HepG2 (cell line): ENCODE results near the gene KIZ. TPM values are rescaled to one million over a fixed set of nuclear protein-coding genes. Genes with fewer than 3 reads are reported as not detected.

Experiments used
- ATAC-seq: fragments of 200-7000 bp; cut with Tn5 transposase; 3 replicates; pipeline ENCODE4 v1.9.1; 2020; ENCODE audit warnings: mild to moderate bottlenecking, moderate library complexity
- BruUV-seq: library from RNA; stranded (reverse); fragments of 400-500 nt; replicated peaks from 2 replicates; lab custom pipeline; 2021; lab: Mats Ljungman, UMichigan
- CTCF ChIA-PET: fragments of 300-600 bp; formaldehyde crosslinking; extraction: SDS; loops from one replicate; lab custom pipeline; 2021; ENCODE audit warnings: low total read pairs, inconsistent platforms, low intra/inter-chr PET ratio; lab: Yijun Ruan, JAX
- POLR2A ChIA-PET: fragments of 350-600 bp; sonication (Branson Sonifier 250); formaldehyde crosslinking; loops from one replicate; lab custom pipeline; 2020; ENCODE audit warnings: antibody characterized with exemption, inconsistent platforms; lab: Yijun Ruan, JAX
- DNase-seq: peaks from one replicate; pipeline ENCODE4 v3.0.0-alpha.2; 2015; ENCODE audit warnings: low spot score
- FAIRE-seq: peaks from 3 replicates; lab custom pipeline; 2011; peaks lifted over from hg19 to GRCh38; lab: Jason Lieb, UNC
- H2AFZ ChIP-seq: one replicate; pipeline ENCODE4 v1.6.1; 2011; ENCODE audit warnings: low read length, inconsistent platforms
- H3K27ac ChIP-seq: fragments of 300-600 bp; 3 replicates; pipeline ENCODE4 v1.8.0; 2011; ENCODE audit warnings: mixed run types, mild to moderate bottlenecking, mixed read lengths, low read length, inconsistent platforms; ENCODE audit not compliant: insufficient read depth; ENCODE audit errors: extremely low read length
- H3K27me3 ChIP-seq, 2 experiments: fragments of 200-600 bp in 1 of 2; 2 replicates in 1 of 2; 3 replicates in 1 of 2; pipeline versions ENCODE4 v1.6.0 to v1.8.0; 2011; ENCODE audit warnings: low read length in 2 of 2, mild to moderate bottlenecking in 2 of 2, moderate library complexity in 2 of 2, inconsistent platforms in 1 of 2; ENCODE audit not compliant: insufficient read depth in 2 of 2, control insufficient read depth in 1 of 2
- H3K36me3 ChIP-seq, 2 experiments: fragments of 200-600 bp in 1 of 2; replicated peaks in 1 of 2; 2 replicates in 1 of 2; 3 replicates in 1 of 2; pipeline versions ENCODE4 v1.5.1 to v1.8.0; 2011; ENCODE audit warnings: low read length in 2 of 2, inconsistent platforms in 1 of 2; ENCODE audit not compliant: insufficient read depth in 2 of 2, control insufficient read depth in 1 of 2
- H3K4me1 ChIP-seq: 2 replicates; pipeline ENCODE4 v1.5.1; 2012; ENCODE audit warnings: low read length, inconsistent platforms; ENCODE audit not compliant: insufficient read depth
- H3K4me2 ChIP-seq: 2 replicates; pipeline ENCODE4 v1.6.0; 2011; ENCODE audit warnings: low read depth, low read length, inconsistent platforms
- H3K4me3 ChIP-seq, 3 experiments: fragments of 200-600 bp in 1 of 3; sonication (generic), shearing (Covaris generic) in 1 of 3; replicated peaks in 1 of 3; 2 replicates each; pipeline ENCODE4 v1.5.1; 2011 to 2016; ENCODE audit warnings: low read length in 3 of 3, inconsistent platforms in 2 of 3, low read depth in 2 of 3, mild to moderate bottlenecking in 2 of 3, control low read depth in 1 of 3, mixed read lengths in 1 of 3; ENCODE audit not compliant: insufficient read depth in 1 of 3
- H3K79me2 ChIP-seq: one replicate; pipeline ENCODE4 v1.6.1; 2011; ENCODE audit warnings: low read length, inconsistent platforms; ENCODE audit not compliant: insufficient read depth
- H3K9ac ChIP-seq: 2 replicates; pipeline ENCODE4 v1.6.0; 2011; ENCODE audit warnings: mild to moderate bottlenecking, low read depth, low read length, inconsistent platforms; ENCODE audit not compliant: insufficient read depth
- H3K9me3 ChIP-seq: 2 replicates; pipeline ENCODE4 v1.5.1; 2012; ENCODE audit warnings: mild to moderate bottlenecking, low read length
- H4K20me1 ChIP-seq: 2 replicates; pipeline ENCODE4 v1.6.0; 2011; ENCODE audit warnings: inconsistent platforms, mild to moderate bottlenecking, low read length, moderate library complexity; ENCODE audit not compliant: insufficient read depth
- DMAP1 ChIP-seq: IDR thresholded peaks from 2 replicates; pipeline ENCODE4 v1.6.1; 2016
- EEA1 ChIP-seq: sonication (generic); formaldehyde crosslinking; IDR thresholded peaks from 2 replicates; pipeline ENCODE4 v1.5.1; 2020; ENCODE audit warnings: mild to moderate bottlenecking, missing genetic modification reagents, borderline replicate concordance
- KLF16 ChIP-seq, 2 experiments: sonication (generic) in 1 of 2; formaldehyde crosslinking in 1 of 2; IDR thresholded peaks; 2 replicates each; pipeline versions ENCODE4 v1.6.1 to v1.8.0; 2016 to 2023; ENCODE audit warnings: missing genetic modification reagents in 2 of 2, missing compliant biosample characterization in 1 of 2
- NFE2 ChIP-seq: sonication (generic); formaldehyde crosslinking; IDR thresholded peaks from 2 replicates; pipeline ENCODE4 v1.4.0; 2020; ENCODE audit warnings: missing genetic modification reagents
- REL ChIP-seq: sonication (generic); formaldehyde crosslinking; conservative IDR thresholded peaks from 2 replicates; pipeline ENCODE4 v1.8.0; 2022; ENCODE audit warnings: mild to moderate bottlenecking, missing genetic modification reagents, moderate library complexity
- ZFP90 ChIP-seq: sonication (generic); formaldehyde crosslinking; IDR thresholded peaks from 2 replicates; pipeline ENCODE4 v1.8.0; 2022; ENCODE audit warnings: missing genetic modification reagents, mild to moderate bottlenecking, inconsistent platforms, borderline replicate concordance
- ZMYM2 ChIP-seq: sonication (generic); formaldehyde crosslinking; IDR thresholded peaks from 2 replicates; pipeline ENCODE4 v1.8.0; 2022; ENCODE audit warnings: mild to moderate bottlenecking, missing genetic modification reagents
- ZNF234 ChIP-seq: sonication (generic); formaldehyde crosslinking; conservative IDR thresholded peaks from 2 replicates; pipeline ENCODE4 v1.5.1; 2020; ENCODE audit warnings: mild to moderate bottlenecking, missing genetic modification reagents
- ZNF441 ChIP-seq: sonication (generic); formaldehyde crosslinking; IDR thresholded peaks from 2 replicates; pipeline ENCODE4 v1.7.0; 2021; ENCODE audit warnings: missing genetic modification reagents, borderline replicate concordance
- ZNF737 ChIP-seq: sonication (generic); formaldehyde crosslinking; IDR thresholded peaks from 2 replicates; pipeline ENCODE4 v1.5.0; 2020; ENCODE audit warnings: missing genetic modification reagents, mild to moderate bottlenecking, borderline replicate concordance
- WGBS: methylation state at CpG from one replicate; pipeline ENCODE4 v1.1.6; 2017; ENCODE audit warnings: low lambda C conversion rate; 5-methylcytosine and 5-hydroxymethylcytosine counted together
- in situ Hi-C: cut with HindIII; loops from 2 replicates; pipeline ENCODE4 v1.10.0; 2017; ENCODE audit warnings: low pct_unique_long_range_greater_than_20kb; ENCODE audit not compliant: extremely low pct_ligation_motif_present
- intact Hi-C: fragments of 100-400 bp; cut with micrococcal nuclease; formaldehyde crosslinking; loops from one replicate; pipeline ENCODE4 v1.10.0; 2022; ENCODE audit not compliant: unreplicated experiment
- polyA plus RNA-seq, 8 experiments: library from polyadenylated mRNA; depleted of rRNA in 3 of 8; stranded (reverse) in 7 of 8; unstranded in 1 of 8; fragments of >200 nt; fragmentation: Illumina TruSeq in 4 of 8; extraction: Trizol in 4 of 8; gene quantifications; 2 replicates each; pipeline versions ENCODE4 v1.2.1 to v1.2.3, GENCODE V29; 2011 to 2016; ENCODE audit warnings: low read depth in 4 of 8, missing spikeins in 1 of 8, mixed read lengths in 1 of 8; ENCODE audit not compliant: insufficient read depth in 1 of 8
- total RNA-seq, 5 experiments: library from RNA; depleted of rRNA; stranded (reverse); fragments of >200 nt; fragmentation: Illumina TruSeq; extraction: Trizol; gene quantifications; 2 replicates each; pipeline ENCODE4 v1.2.3, GENCODE V29; 2016; ENCODE audit warnings: low read depth in 1 of 5
- TF ChIP-seq, protein P1 (sequence below): sonication (generic); formaldehyde crosslinking; IDR thresholded peaks from 2 replicates; pipeline ENCODE4 v1.4.0; 2020; ENCODE audit warnings: mild to moderate bottlenecking, missing genetic modification reagents, borderline replicate concordance
- TF ChIP-seq, protein P2 (sequence below): sonication (generic); formaldehyde crosslinking; IDR thresholded peaks from 2 replicates; pipeline ENCODE4 v1.4.0; 2020; ENCODE audit warnings: missing genetic modification reagents
- TF ChIP-seq, protein P3 (sequence below): sonication (generic); formaldehyde crosslinking; IDR thresholded peaks from 2 replicates; pipeline ENCODE4 v1.4.0; 2020; ENCODE audit warnings: mild to moderate bottlenecking, missing genetic modification reagents
- TF ChIP-seq, protein P4 (sequence below): IDR thresholded peaks from 2 replicates; pipeline ENCODE4 v1.6.1; 2012; ENCODE audit warnings: inconsistent platforms

The KIZ gene
- total and polyA plus RNA-seq, 2 of the 13 experiments (the other 11 are each of a cell fraction or from before 2014, with no cell fraction given): 46.3 to 114 TPM

DNA sequence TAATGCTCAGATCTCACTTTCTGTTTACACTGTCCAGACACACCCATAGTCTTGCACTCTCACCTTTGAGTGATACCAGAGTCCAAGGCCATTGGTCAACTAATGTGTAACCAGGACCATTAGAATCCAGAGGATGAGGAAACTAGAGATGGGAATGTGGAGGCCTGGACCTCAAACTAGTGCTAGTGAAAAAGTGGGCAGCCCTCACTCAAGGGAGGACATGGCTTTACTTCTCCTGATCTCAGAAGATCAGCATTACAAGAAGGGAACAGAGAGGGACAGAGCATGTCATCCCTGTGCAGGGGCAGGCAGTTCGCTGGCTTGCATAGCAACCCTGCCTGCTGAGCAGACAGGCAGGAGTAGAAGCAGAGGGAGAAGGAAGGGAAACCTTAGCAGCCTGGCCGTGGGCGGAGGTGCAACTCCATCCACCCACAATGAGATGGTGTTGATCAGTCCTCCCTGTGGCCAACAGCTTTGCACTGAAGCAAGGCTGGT lies 154.7 kb downstream of the KIZ start:
- 60% methylated on average over 3 of the region's 3 CpGs for WGBS
- POLR2A ChIA-PET: no interaction called here
- TF ChIP-seq, protein P1, sequence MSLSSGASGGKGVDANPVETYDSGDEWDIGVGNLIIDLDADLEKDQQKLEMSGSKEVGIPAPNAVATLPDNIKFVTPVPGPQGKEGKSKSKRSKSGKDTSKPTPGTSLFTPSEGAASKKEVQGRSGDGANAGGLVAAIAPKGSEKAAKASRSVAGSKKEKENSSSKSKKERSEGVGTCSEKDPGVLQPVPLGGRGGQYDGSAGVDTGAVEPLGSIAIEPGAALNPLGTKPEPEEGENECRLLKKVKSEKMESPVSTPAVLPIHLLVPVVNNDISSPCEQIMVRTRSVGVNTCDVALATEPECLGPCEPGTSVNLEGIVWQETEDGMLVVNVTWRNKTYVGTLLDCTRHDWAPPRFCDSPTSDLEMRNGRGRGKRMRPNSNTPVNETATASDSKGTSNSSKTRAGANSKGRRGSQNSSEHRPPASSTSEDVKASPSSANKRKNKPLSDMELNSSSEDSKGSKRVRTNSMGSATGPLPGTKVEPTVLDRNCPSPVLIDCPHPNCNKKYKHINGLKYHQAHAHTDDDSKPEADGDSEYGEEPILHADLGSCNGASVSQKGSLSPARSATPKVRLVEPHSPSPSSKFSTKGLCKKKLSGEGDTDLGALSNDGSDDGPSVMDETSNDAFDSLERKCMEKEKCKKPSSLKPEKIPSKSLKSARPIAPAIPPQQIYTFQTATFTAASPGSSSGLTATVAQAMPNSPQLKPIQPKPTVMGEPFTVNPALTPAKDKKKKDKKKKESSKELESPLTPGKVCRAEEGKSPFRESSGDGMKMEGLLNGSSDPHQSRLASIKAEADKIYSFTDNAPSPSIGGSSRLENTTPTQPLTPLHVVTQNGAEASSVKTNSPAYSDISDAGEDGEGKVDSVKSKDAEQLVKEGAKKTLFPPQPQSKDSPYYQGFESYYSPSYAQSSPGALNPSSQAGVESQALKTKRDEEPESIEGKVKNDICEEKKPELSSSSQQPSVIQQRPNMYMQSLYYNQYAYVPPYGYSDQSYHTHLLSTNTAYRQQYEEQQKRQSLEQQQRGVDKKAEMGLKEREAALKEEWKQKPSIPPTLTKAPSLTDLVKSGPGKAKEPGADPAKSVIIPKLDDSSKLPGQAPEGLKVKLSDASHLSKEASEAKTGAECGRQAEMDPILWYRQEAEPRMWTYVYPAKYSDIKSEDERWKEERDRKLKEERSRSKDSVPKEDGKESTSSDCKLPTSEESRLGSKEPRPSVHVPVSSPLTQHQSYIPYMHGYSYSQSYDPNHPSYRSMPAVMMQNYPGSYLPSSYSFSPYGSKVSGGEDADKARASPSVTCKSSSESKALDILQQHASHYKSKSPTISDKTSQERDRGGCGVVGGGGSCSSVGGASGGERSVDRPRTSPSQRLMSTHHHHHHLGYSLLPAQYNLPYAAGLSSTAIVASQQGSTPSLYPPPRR (CRISPR knock-in tag): no peak
- TF ChIP-seq ZFP90 (CRISPR knock-in tag) (no peak), KLF16 (CRISPR knock-in tag; IDR thresholded peaks at IDR 0.05) (peak in 1 of 2 experiments; percentile 59; a peak in 1 of 4 replicates), ZMYM2 (CRISPR knock-in tag) (peak; percentile 97), ZNF737 (CRISPR knock-in tag) (no peak), ZNF441 (CRISPR knock-in tag) (no peak), EEA1 (CRISPR knock-in tag) (no peak), DMAP1 (CRISPR knock-in tag) (no peak), NFE2 (CRISPR knock-in tag) (no peak), ZNF234 (CRISPR knock-in tag) (no peak), REL (no peak)
- TF ChIP-seq, protein P2, sequence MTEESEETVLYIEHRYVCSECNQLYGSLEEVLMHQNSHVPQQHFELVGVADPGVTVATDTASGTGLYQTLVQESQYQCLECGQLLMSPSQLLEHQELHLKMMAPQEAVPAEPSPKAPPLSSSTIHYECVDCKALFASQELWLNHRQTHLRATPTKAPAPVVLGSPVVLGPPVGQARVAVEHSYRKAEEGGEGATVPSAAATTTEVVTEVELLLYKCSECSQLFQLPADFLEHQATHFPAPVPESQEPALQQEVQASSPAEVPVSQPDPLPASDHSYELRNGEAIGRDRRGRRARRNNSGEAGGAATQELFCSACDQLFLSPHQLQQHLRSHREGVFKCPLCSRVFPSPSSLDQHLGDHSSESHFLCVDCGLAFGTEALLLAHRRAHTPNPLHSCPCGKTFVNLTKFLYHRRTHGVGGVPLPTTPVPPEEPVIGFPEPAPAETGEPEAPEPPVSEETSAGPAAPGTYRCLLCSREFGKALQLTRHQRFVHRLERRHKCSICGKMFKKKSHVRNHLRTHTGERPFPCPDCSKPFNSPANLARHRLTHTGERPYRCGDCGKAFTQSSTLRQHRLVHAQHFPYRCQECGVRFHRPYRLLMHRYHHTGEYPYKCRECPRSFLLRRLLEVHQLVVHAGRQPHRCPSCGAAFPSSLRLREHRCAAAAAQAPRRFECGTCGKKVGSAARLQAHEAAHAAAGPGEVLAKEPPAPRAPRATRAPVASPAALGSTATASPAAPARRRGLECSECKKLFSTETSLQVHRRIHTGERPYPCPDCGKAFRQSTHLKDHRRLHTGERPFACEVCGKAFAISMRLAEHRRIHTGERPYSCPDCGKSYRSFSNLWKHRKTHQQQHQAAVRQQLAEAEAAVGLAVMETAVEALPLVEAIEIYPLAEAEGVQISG: no peak
- TF ChIP-seq, protein P3, sequence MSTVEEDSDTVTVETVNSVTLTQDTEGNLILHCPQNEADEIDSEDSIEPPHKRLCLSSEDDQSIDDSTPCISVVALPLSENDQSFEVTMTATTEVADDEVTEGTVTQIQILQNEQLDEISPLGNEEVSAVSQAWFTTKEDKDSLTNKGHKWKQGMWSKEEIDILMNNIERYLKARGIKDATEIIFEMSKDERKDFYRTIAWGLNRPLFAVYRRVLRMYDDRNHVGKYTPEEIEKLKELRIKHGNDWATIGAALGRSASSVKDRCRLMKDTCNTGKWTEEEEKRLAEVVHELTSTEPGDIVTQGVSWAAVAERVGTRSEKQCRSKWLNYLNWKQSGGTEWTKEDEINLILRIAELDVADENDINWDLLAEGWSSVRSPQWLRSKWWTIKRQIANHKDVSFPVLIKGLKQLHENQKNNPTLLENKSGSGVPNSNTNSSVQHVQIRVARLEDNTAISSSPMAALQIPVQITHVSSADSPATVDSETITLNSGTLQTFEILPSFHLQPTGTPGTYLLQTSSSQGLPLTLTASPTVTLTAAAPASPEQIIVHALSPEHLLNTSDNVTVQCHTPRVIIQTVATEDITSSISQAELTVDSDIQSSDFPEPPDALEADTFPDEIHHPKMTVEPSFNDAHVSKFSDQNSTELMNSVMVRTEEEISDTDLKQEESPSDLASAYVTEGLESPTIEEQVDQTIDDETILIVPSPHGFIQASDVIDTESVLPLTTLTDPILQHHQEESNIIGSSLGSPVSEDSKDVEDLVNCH (CRISPR knock-in tag): no peak
- TF ChIP-seq, protein P4, sequence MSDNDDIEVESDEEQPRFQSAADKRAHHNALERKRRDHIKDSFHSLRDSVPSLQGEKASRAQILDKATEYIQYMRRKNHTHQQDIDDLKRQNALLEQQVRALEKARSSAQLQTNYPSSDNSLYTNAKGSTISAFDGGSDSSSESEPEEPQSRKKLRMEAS: no peak

More for the DNA sequence above, 154.7 kb downstream of the KIZ start:
- no TSS peak for BruUV-seq
- H2AFZ ChIP-seq: no peak overlapping the region
- peaks cover 27% of the 10 kb centered on the region for H3K4me1 ChIP-seq
- peak overlapping the region; percentile 49 for H3K4me2 ChIP-seq
- H3K79me2 ChIP-seq: no peaks in the 10 kb centered on the region
- CTCF ChIA-PET: no interaction called here
- peak; percentile 88 for ATAC-seq
- intact Hi-C loops: no loop called here
- peak; percentile 82 for FAIRE-seq
- no peaks in the 10 kb centered on the region for H3K36me3 ChIP-seq
- peak overlapping the region in 1 of 3 experiments; percentile 30; a peak in 2 of 6 replicates for H3K4me3 ChIP-seq
- in situ Hi-C loops: no loop called here
- no peaks in the 10 kb centered on the region for H3K27me3 ChIP-seq
- H3K9me3 ChIP-seq: 0 out of 2 replicates have a peak, but pooled peaks cover under 1% of the 10 kb centered on the region
- DNase-seq: peak; percentile 73
- no peak overlapping the region for H3K27ac ChIP-seq
- H4K20me1 ChIP-seq: no peaks in the 10 kb centered on the region
- no peak overlapping the region for H3K9ac ChIP-seq
